GM12878 (cell line): Measurements from ENCODE around the gene FUT8. TPM values are rescaled to one million over a fixed set of nuclear protein-coding genes. Genes with fewer than 3 reads are reported as not detected.

ENCODE experiments used
- ATAC-seq: fragments of 200-7000 bp; cut with Tn5 transposase; 3 replicates; pipeline ENCODE4 v1.9.1; 2020; ENCODE audit warnings: mild to moderate bottlenecking, moderate library complexity
- BruUV-seq: library from RNA; stranded (reverse); fragments of 400-500 nt; replicated peaks from 2 replicates; lab custom pipeline; 2021; lab: Mats Ljungman, UMichigan
- CTCF ChIA-PET: fragments of 300-600 bp; sonication (Branson Sonifier 250); formaldehyde crosslinking; extraction: SDS; loops from one replicate; lab custom pipeline; 2021; ENCODE audit warnings: inconsistent platforms; lab: Yijun Ruan, JAX
- POLR2A ChIA-PET: fragments of 350-600 bp; formaldehyde crosslinking; extraction: SDS; loops from one replicate; lab custom pipeline; 2021; ENCODE audit warnings: inconsistent platforms; lab: Charles Lee
- RAD21 ChIA-PET: fragments of 300-600 bp; sonication (Branson Sonifier 250); formaldehyde crosslinking; loops from one replicate; lab custom pipeline; 2023; ENCODE audit warnings: antibody characterized with exemption; ENCODE audit not compliant: unreplicated experiment; lab: Charles Lee
- SMC1A ChIA-PET: fragments of 300-600 bp; sonication (Branson Sonifier 250); formaldehyde crosslinking; loops from one replicate; lab custom pipeline; 2023; ENCODE audit not compliant: unreplicated experiment, uncharacterized antibody; lab: Charles Lee
- DNase-seq: peaks from one replicate; pipeline ENCODE4 v3.0.0-alpha.2; 2011; ENCODE audit warnings: low read depth, low spot score
- FAIRE-seq: peaks from 3 replicates; lab custom pipeline; 2011; peaks lifted over from hg19 to GRCh38; lab: Jason Lieb, UNC
- H2AFZ ChIP-seq: 2 replicates; pipeline ENCODE4 v1.6.0; 2011; ENCODE audit warnings: low read depth, low read length, control low read depth; ENCODE audit not compliant: control insufficient read depth
- H3K27ac ChIP-seq: 2 replicates; pipeline ENCODE4 v1.5.1; 2011; ENCODE audit warnings: control low read depth; ENCODE audit not compliant: control insufficient read depth, insufficient read depth
- H3K27me3 ChIP-seq, 2 experiments: replicated peaks in 1 of 2; 2 replicates each; pipeline versions ENCODE4 v1.6.0 to v1.6.1; 2011; ENCODE audit warnings: low read length in 1 of 2; ENCODE audit not compliant: control insufficient read depth in 2 of 2, insufficient read depth in 2 of 2
- H3K36me3 ChIP-seq, 2 experiments: 2 replicates each; pipeline ENCODE4 v1.5.1; 2011; ENCODE audit warnings: low read length in 1 of 2; ENCODE audit not compliant: control insufficient read depth in 2 of 2, insufficient read depth in 2 of 2
- H3K4me1 ChIP-seq: 2 replicates; pipeline ENCODE4 v1.6.1; 2011; ENCODE audit warnings: mild to moderate bottlenecking, low read length, moderate library complexity, mixed read lengths; ENCODE audit not compliant: control insufficient read depth, insufficient read depth
- H3K4me2 ChIP-seq: 2 replicates; pipeline ENCODE4 v1.6.0; 2011; ENCODE audit warnings: control low read depth; ENCODE audit not compliant: control insufficient read depth, insufficient read depth
- H3K4me3 ChIP-seq: fragments of 200-600 bp; sonication (generic); 2 replicates; pipeline ENCODE4 v1.5.1; 2016
- H3K79me2 ChIP-seq: 2 replicates; pipeline ENCODE4 v1.6.0; 2011; ENCODE audit warnings: low read length; ENCODE audit not compliant: control insufficient read depth, insufficient read depth
- H3K9ac ChIP-seq: 2 replicates; pipeline ENCODE4 v1.8.0; 2011; ENCODE audit warnings: low read length, control low read depth, mixed read lengths; ENCODE audit not compliant: control insufficient read depth, insufficient read depth
- H3K9me3 ChIP-seq: replicated peaks from 3 replicates; pipeline ENCODE4 v1.5.1; 2011; ENCODE audit warnings: mild to moderate bottlenecking, low read length; ENCODE audit not compliant: control insufficient read depth, insufficient read depth
- H4K20me1 ChIP-seq: 2 replicates; pipeline ENCODE4 v1.6.0; 2011; ENCODE audit not compliant: control insufficient read depth, insufficient read depth
- ATF7 ChIP-seq: fragments of 450-650 bp; IDR thresholded peaks from 2 replicates; pipeline ENCODE4 v1.6.1; 2016; ENCODE audit warnings: low read depth, mild to moderate bottlenecking
- BRCA1 ChIP-seq: IDR thresholded peaks from 2 replicates; pipeline ENCODE4 v1.6.1; 2011; ENCODE audit warnings: low read depth, low read length, improper control_type of control experiment
- CHD2 ChIP-seq: IDR thresholded peaks from 2 replicates; pipeline ENCODE4 v1.6.1; 2011; ENCODE audit warnings: low read depth, low read length, improper control_type of control experiment, borderline replicate concordance
- IKZF2 ChIP-seq, 2 experiments: fragments of 450-650 bp; IDR thresholded peaks; 2 replicates each; pipeline ENCODE4 v1.6.1; 2017; ENCODE audit warnings: mild to moderate bottlenecking in 2 of 2, moderate library complexity in 2 of 2
- KAT2A ChIP-seq: conservative IDR thresholded peaks from 2 replicates; pipeline ENCODE4 v1.6.1; 2011; ENCODE audit warnings: low read depth, low read length; ENCODE audit not compliant: control insufficient read depth
- NBN ChIP-seq: fragments of 450-650 bp; IDR thresholded peaks from 2 replicates; pipeline ENCODE4 v1.6.1; 2016
- PAX5 ChIP-seq: IDR thresholded peaks from 2 replicates; pipeline ENCODE4 v1.6.1; 2011; ENCODE audit warnings: low read depth, low read length, borderline replicate concordance
- PML ChIP-seq: IDR thresholded peaks from 2 replicates; pipeline ENCODE4 v1.6.1; 2012; ENCODE audit warnings: low read length, inconsistent platforms
- RCOR1 ChIP-seq: conservative IDR thresholded peaks from 2 replicates; pipeline ENCODE4 v1.6.1; 2012; ENCODE audit warnings: low read depth, low read length, improper control_type of control experiment
- RUNX3 ChIP-seq: IDR thresholded peaks from 2 replicates; pipeline ENCODE4 v1.6.1; 2012; ENCODE audit warnings: low read length, inconsistent platforms
- SREBF1 ChIP-seq: IDR thresholded peaks from 2 replicates; pipeline ENCODE4 v1.6.1; 2012; ENCODE audit warnings: mild to moderate bottlenecking, low read length
- WRNIP1 ChIP-seq: IDR thresholded peaks from 2 replicates; pipeline ENCODE4 v1.6.1; 2011; ENCODE audit warnings: low read depth, low read length, improper control_type of control experiment, borderline replicate concordance
- ZNF274 ChIP-seq: IDR thresholded peaks from one replicate; pipeline ENCODE4 v1.8.0; 2011; ENCODE audit not compliant: insufficient read length, insufficient read depth
- WGBS: methylation state at CpG from one replicate; pipeline ENCODE4 v1.1.6; 2016; ENCODE audit warnings: low lambda C conversion rate; ENCODE audit not compliant: insufficient replicate concordance, insufficient coverage; ENCODE audit errors: missing lambda C conversion rate; 5-methylcytosine and 5-hydroxymethylcytosine counted together
- in situ Hi-C: fragments of 300-500 bp; cut with MboI; formaldehyde crosslinking; loops from 9 replicates; pipeline ENCODE4 v1.14.3; 2018; ENCODE audit warnings: mixed read lengths
- intact Hi-C: fragments of 100-400 bp; cut with micrococcal nuclease; formaldehyde crosslinking; loops from one replicate; pipeline ENCODE4 v1.14.2; 2022; ENCODE audit not compliant: unreplicated experiment
- polyA plus RNA-seq, 11 experiments: library from polyadenylated mRNA; depleted of rRNA in 4 of 11; unstranded in 6 of 11; stranded (reverse) in 5 of 11; fragments of >200 nt; fragmentation: Nextera tagmentation in 4 of 11; fragmentation: Illumina TruSeq in 1 of 11; extraction: Ambion mirVana in 4 of 11; extraction: Trizol in 1 of 11; gene quantifications; 1 replicate in 1 of 11; 2 replicates in 10 of 11; pipeline versions ENCODE4 v1.2.1 to v1.2.3, GENCODE V29; 2011 to 2016; ENCODE audit warnings: inconsistent platforms in 2 of 11, missing spikeins in 2 of 11, low read depth in 1 of 11
- total RNA-seq, 4 experiments: library from RNA; depleted of rRNA in 3 of 4; stranded (reverse); fragments of >200 nt in 3 of 4; fragmentation: Illumina TruSeq in 1 of 4; extraction: Trizol in 1 of 4; gene quantifications; 2 replicates each; pipeline versions ENCODE4 v1.2.1 to v1.2.3, GENCODE V29; 2013 to 2021
- TF ChIP-seq, protein P1 (sequence below): fragments of 450-650 bp; IDR thresholded peaks from 2 replicates; pipeline ENCODE4 v1.6.1; 2016; ENCODE audit warnings: mild to moderate bottlenecking
- TF ChIP-seq, protein P2 (sequence below): fragments of 150-350 bp; IDR thresholded peaks from 2 replicates; pipeline ENCODE4 v1.6.1; 2016; ENCODE audit warnings: low read depth, low read length
- TF ChIP-seq, protein P3 (sequence below): fragments of 450-650 bp; IDR thresholded peaks from 2 replicates; pipeline ENCODE4 v1.6.1; 2016; ENCODE audit warnings: mild to moderate bottlenecking
- TF ChIP-seq, protein P4 (sequence below): IDR thresholded peaks from 2 replicates; pipeline ENCODE4 v1.6.1; 2012; ENCODE audit warnings: low read depth, low read length, improper control_type of control experiment

The FUT8 gene
- total and polyA plus RNA-seq, 10 of the 15 experiments (the other 5 are each of a cell fraction or from before 2014, with no cell fraction given): 21.3 to 106 (median 66.3) TPM

DNA sequence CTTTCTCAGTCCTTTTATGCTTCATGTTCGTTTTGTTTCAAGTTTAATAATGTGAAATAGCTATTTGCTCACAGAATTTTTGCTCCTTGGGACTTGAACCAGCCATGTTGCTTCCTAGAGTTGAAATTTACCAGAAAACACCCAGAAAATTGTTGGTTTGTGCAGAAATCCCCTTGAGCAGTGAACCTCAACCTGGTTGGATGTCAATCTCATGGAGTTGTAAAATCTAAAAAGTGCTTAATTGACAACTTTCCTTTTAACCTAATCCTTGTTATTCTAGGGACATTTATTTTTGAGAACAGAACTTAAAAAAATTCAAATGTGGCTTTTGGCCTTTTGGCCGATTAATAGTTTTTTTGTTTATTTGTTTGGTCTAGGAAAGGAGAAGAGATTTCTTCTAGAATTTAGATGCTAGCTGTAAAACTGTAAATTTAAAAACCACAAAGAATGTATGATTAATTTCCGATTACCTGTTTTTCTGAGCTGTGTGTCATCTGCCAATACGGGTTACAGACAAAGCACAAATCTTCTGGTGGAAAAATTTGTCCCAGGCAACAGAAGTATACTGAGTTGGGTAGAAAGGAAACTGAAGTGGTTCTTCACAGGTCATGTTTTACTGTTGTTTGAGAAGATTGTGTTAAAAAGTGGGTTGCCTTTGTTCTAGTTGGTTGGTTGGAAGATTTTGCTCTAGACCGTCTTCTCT is 154.4 kb downstream of the FUT8 start:
- Histone ChIP-seq H4K20me1 (no peaks in the 10 kb centered on the region), H3K79me2 (peaks cover 20% of the 10 kb centered on the region), H3K36me3 (peaks cover 3 to 7% of the 10 kb centered on the region in 2 experiments; a peak in 3 of 4 replicates), H3K4me3 (peak overlapping the region; percentile 23; the same call in 1 of the 2 replicates), H3K9ac (no peak overlapping the region; the same call in 1 of the 2 replicates), H3K4me1 (0 out of 2 replicates have a peak, but pooled peaks cover 6% of the 10 kb centered on the region), H3K27ac (peak overlapping the region; percentile 70), H3K4me2 (peak overlapping the region; percentile 59; the same call in 1 of the 2 replicates), H3K9me3 (peaks cover 2% of the 10 kb centered on the region; the same call in 2 of the 3 replicates), H3K27me3 (no peaks in the 10 kb centered on the region), H2AFZ (peak overlapping the region; percentile 66)
- ATAC-seq: peak; percentile 86
- 63% methylated on average over 5 of the region's 5 CpGs for WGBS
- ChIA-PET CTCF (interaction anchor here (1.4 to 2.0 kb wide), 2 partner anchors 12 to 152 kb away, joined by 3 to 5 read pairs; no protein-coding TSS in a partner anchor), POLR2A (interaction anchor here (1.0 kb wide), 1 partner anchor 108 kb away, joined by 3 read pairs; no protein-coding TSS in a partner anchor), SMC1A (interaction anchor here (0.8 to 2.4 kb wide), 7 partner anchors 11 to 281 kb away, joined by 3 to 8 read pairs (median 4); no protein-coding TSS in a partner anchor), RAD21 (interaction anchor here (1.4 kb wide), 1 partner anchor 106 kb away, joined by 7 read pairs; no protein-coding TSS in a partner anchor)
- intact Hi-C loops (no loop called here), in situ Hi-C loops (no loop called here)
- FAIRE-seq: no peak
- BruUV-seq: no TSS peak
- DNase-seq: peak; percentile 33
- no peak for TF ChIP-seq PAX5
- TF ChIP-seq RUNX3: peak; percentile 52; the same call in 1 of the 2 replicates
- no peak for TF ChIP-seq WRNIP1
- TF ChIP-seq, protein P1, sequence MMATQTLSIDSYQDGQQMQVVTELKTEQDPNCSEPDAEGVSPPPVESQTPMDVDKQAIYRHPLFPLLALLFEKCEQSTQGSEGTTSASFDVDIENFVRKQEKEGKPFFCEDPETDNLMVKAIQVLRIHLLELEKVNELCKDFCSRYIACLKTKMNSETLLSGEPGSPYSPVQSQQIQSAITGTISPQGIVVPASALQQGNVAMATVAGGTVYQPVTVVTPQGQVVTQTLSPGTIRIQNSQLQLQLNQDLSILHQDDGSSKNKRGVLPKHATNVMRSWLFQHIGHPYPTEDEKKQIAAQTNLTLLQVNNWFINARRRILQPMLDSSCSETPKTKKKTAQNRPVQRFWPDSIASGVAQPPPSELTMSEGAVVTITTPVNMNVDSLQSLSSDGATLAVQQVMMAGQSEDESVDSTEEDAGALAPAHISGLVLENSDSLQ: peak; percentile 59
- TF ChIP-seq PML: no peak
- TF ChIP-seq, protein P2, sequence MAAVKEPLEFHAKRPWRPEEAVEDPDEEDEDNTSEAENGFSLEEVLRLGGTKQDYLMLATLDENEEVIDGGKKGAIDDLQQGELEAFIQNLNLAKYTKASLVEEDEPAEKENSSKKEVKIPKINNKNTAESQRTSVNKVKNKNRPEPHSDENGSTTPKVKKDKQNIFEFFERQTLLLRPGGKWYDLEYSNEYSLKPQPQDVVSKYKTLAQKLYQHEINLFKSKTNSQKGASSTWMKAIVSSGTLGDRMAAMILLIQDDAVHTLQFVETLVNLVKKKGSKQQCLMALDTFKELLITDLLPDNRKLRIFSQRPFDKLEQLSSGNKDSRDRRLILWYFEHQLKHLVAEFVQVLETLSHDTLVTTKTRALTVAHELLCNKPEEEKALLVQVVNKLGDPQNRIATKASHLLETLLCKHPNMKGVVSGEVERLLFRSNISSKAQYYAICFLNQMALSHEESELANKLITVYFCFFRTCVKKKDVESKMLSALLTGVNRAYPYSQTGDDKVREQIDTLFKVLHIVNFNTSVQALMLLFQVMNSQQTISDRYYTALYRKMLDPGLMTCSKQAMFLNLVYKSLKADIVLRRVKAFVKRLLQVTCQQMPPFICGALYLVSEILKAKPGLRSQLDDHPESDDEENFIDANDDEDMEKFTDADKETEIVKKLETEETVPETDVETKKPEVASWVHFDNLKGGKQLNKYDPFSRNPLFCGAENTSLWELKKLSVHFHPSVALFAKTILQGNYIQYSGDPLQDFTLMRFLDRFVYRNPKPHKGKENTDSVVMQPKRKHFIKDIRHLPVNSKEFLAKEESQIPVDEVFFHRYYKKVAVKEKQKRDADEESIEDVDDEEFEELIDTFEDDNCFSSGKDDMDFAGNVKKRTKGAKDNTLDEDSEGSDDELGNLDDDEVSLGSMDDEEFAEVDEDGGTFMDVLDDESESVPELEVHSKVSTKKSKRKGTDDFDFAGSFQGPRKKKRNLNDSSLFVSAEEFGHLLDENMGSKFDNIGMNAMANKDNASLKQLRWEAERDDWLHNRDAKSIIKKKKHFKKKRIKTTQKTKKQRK: no peak
- 0 out of 4 replicates have a peak, but pooled peaks of 1 of the 2 experiments have one; percentile 20 for TF ChIP-seq IKZF2 (IDR thresholded peaks at IDR 0.05)
- no peak for TF ChIP-seq BRCA1
- TF ChIP-seq SREBF1: no peak
- no peak for TF ChIP-seq RCOR1
- TF ChIP-seq ATF7: no peak
- no peak for TF ChIP-seq NBN
- no peak for TF ChIP-seq KAT2A
- TF ChIP-seq, protein P3, sequence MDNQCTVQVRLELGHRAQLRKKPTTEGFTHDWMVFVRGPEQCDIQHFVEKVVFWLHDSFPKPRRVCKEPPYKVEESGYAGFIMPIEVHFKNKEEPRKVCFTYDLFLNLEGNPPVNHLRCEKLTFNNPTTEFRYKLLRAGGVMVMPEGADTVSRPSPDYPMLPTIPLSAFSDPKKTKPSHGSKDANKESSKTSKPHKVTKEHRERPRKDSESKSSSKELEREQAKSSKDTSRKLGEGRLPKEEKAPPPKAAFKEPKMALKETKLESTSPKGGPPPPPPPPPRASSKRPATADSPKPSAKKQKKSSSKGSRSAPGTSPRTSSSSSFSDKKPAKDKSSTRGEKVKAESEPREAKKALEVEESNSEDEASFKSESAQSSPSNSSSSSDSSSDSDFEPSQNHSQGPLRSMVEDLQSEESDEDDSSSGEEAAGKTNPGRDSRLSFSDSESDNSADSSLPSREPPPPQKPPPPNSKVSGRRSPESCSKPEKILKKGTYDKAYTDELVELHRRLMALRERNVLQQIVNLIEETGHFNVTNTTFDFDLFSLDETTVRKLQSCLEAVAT: no peak
- no peak for TF ChIP-seq CHD2
- TF ChIP-seq, protein P4, sequence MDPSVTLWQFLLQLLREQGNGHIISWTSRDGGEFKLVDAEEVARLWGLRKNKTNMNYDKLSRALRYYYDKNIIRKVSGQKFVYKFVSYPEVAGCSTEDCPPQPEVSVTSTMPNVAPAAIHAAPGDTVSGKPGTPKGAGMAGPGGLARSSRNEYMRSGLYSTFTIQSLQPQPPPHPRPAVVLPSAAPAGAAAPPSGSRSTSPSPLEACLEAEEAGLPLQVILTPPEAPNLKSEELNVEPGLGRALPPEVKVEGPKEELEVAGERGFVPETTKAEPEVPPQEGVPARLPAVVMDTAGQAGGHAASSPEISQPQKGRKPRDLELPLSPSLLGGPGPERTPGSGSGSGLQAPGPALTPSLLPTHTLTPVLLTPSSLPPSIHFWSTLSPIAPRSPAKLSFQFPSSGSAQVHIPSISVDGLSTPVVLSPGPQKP: no peak
- no peak for TF ChIP-seq ZNF274
